Common myeloid progenitor, CD34-positive (primary cell): ENCODE measurements around the gene RHOXF2B.
A peak's percentile ranks its signal among the peaks of the same experiment; 100 is the strongest.
"Not testable (repeated sequence)": the region's sequence is repeated elsewhere in the genome, so short reads cannot be mapped to it uniquely, and the experiment has no call there.

ENCODE experiments used
- CTCF ChIA-PET: fragments of 350-600 bp; sonication (Branson Sonifier 250); formaldehyde crosslinking; loops from one replicate; lab custom pipeline; 2021; ENCODE audit warnings: antibody characterized with exemption; lab: Charles Lee
- POLR2A ChIA-PET: fragments of 350-600 bp; sonication (Branson Sonifier 250); formaldehyde crosslinking; loops from one replicate; lab custom pipeline; 2021; ENCODE audit warnings: antibody characterized with exemption; lab: Charles Lee
- DNase-seq, 3 donors: peaks; one replicate each; pipeline versions ENCODE4 v3.0.0 to v3.0.0-alpha.2; 2013
- H3K27ac ChIP-seq, 2 experiments: 1 replicate in 1 of 2; 2 replicates in 1 of 2; pipeline ENCODE4 v1.7.0; 2013; ENCODE audit warnings: inconsistent platforms in 2 of 2, low read length in 2 of 2, mild to moderate bottlenecking in 2 of 2, low read depth in 1 of 2, moderate library complexity in 1 of 2; ENCODE audit not compliant: severe bottlenecking in 2 of 2, insufficient read depth in 1 of 2, poor library complexity in 1 of 2
- H3K27me3 ChIP-seq, 5 experiments: replicated peaks in 2 of 5; 1 replicate in 3 of 5; 2 replicates in 2 of 5; pipeline versions ENCODE4 v1.6.1 to v1.7.0; 2013; ENCODE audit warnings: low read length in 4 of 5, mild to moderate bottlenecking in 2 of 5, moderate library complexity in 2 of 5, inconsistent platforms in 1 of 5; ENCODE audit not compliant: insufficient read depth in 5 of 5, control insufficient read depth in 4 of 5
- H3K36me3 ChIP-seq, 4 experiments: 1 replicate in 2 of 4; 2 replicates in 2 of 4; pipeline versions ENCODE4 v1.6.1 to v1.7.0; 2013; ENCODE audit warnings: low read length in 3 of 4, control low read depth in 1 of 4, mild to moderate bottlenecking in 1 of 4; ENCODE audit not compliant: control insufficient read depth in 4 of 4, insufficient read depth in 4 of 4
- H3K4me1 ChIP-seq, 4 experiments: 1 replicate in 3 of 4; 2 replicates in 1 of 4; pipeline versions ENCODE4 v1.6.1 to v1.7.1; 2013; ENCODE audit warnings: low read length in 3 of 4, mild to moderate bottlenecking in 3 of 4, control low read depth in 1 of 4, inconsistent platforms in 1 of 4, moderate library complexity in 1 of 4; ENCODE audit not compliant: control insufficient read depth in 4 of 4, insufficient read depth in 4 of 4; ENCODE audit errors: control extremely low read depth in 1 of 4
- H3K4me3 ChIP-seq, 7 experiments: 1 replicate in 4 of 7; 2 replicates in 3 of 7; pipeline versions ENCODE4 v1.5.1 to v1.7.0; 2013; ENCODE audit warnings: mild to moderate bottlenecking in 7 of 7, low read length in 6 of 7, moderate library complexity in 6 of 7, inconsistent platforms in 2 of 7, low read depth in 2 of 7, control low read depth in 1 of 7; ENCODE audit not compliant: insufficient read depth in 4 of 7, control insufficient read depth in 1 of 7; ENCODE audit errors: extremely low read depth in 1 of 7
- H3K9me3 ChIP-seq, 5 experiments: 1 replicate in 4 of 5; 2 replicates in 1 of 5; pipeline versions ENCODE4 v1.6.1 to v1.7.1; 2013; ENCODE audit warnings: low read length in 4 of 5, mild to moderate bottlenecking in 2 of 5, inconsistent platforms in 1 of 5, low read depth in 1 of 5, moderate library complexity in 1 of 5; ENCODE audit not compliant: control insufficient read depth in 4 of 5, insufficient read depth in 2 of 5; ENCODE audit errors: control extremely low read depth in 1 of 5
- WGBS: methylation state at CpG from one replicate; pipeline ENCODE4 v1.1.5; 2013; ENCODE audit not compliant: insufficient coverage; 5-methylcytosine and 5-hydroxymethylcytosine counted together

The RHOXF2B gene

GRCh38 chrX:120040176-120040575, 37.3 kb downstream of the RHOXF2B start:
- H3K9me3 ChIP-seq, CTCF ChIA-PET, POLR2A ChIA-PET, H3K27ac ChIP-seq, DNase-seq, H3K27me3 ChIP-seq, H3K4me1 ChIP-seq, H3K36me3 ChIP-seq, H3K4me3 ChIP-seq: not testable (repeated sequence)
- WGBS = no CpG with 5 or more reads among the region's 6 CpGs

DNA sequence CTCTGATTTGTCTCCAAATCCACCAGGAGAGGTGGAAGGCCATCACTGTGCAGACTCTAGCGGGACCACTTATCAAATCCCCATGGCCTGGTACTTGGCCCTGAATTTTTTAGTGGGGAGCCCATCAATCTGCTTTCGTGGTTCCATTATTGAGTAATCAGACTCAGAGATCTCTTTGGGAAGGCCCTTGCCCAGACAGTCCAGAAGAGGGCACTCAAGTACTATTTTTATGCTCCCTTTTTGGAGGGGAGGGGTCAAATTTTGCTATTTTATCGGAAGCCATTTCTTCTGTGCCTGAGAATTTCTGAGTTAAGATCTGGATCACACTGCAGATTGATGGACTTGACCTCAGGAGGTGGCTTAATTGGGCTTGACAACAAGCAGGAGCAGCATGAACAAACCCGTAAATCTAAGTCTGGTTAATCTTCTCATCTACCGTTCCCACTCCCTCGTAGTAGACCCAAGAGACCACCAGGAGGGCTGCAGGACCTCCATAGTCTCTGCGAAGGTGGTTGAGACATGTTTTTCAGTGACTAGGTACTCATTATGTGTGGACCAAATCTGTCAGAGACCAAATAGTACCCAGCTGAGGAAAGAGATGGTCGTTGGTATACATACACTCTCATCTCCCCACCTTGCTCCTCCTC, 38.3 kb downstream of the RHOXF2B start:
- H3K27me3 ChIP-seq, H3K4me3 ChIP-seq, CTCF ChIA-PET, POLR2A ChIA-PET, H3K36me3 ChIP-seq, H3K4me1 ChIP-seq, H3K27ac ChIP-seq, H3K9me3 ChIP-seq, DNase-seq: not testable (repeated sequence)
- WGBS = no CpG with 5 or more reads among the region's 8 CpGs

GRCh38 chrX:120036704-120037103, 40.8 kb downstream of the RHOXF2B start:
- WGBS = no CpG with 5 or more reads among the region's 1 CpG

GRCh38 chrX:120035522-120036309, 41.8 kb downstream of the RHOXF2B start:
- H3K4me3 ChIP-seq, H3K4me1 ChIP-seq, H3K27me3 ChIP-seq, H3K36me3 ChIP-seq, POLR2A ChIA-PET, H3K27ac ChIP-seq, H3K9me3 ChIP-seq: not testable (repeated sequence)
- WGBS = 85% methylated on average over 4 of the region's 9 CpGs
- CTCF ChIA-PET = interaction anchor here (1.0 kb wide), 1 partner anchor 103 kb away, joined by 3 read pairs; no protein-coding TSS in a partner anchor
- DNase-seq = peak in 2 of 3 donors; percentile 31 to 44

More at GRCh38 chrX:120036704-120037103, 40.8 kb downstream of the RHOXF2B start:
- Histone ChIP-seq H3K9me3 (no peaks in the 10 kb centered on the region), H3K4me3 (no peak overlapping the region), H3K36me3 (no peaks in the 10 kb centered on the region), H3K27ac (no peak overlapping the region), H3K4me1 (no peaks in the 10 kb centered on the region), H3K27me3 (no peaks in the 10 kb centered on the region)
- CTCF ChIA-PET = no interaction called here
- DNase-seq = no peak
- POLR2A ChIA-PET = no interaction called here

DNA sequence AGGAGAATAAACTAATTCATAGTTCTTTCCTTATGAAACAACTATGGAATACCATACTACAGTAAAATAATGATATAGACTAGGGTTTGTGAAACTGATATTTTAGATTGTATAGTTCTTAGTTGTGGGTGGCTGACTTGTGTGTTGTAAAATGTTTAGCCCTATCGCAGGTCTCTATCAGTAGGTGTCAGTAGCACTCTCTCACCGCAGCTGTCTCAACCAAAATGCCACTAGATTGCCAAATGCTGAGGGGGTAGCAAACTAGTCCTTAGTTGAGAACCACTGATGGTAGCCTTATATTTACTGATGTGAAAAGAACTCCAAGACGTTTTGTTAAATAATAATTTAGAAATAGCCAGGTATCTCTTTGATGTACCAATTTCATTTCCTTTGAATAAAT, 48.1 kb downstream of the RHOXF2B start:
- CTCF ChIA-PET = no interaction called here
- WGBS = 40% methylated on average over 1 of the region's 3 CpGs
- DNase-seq = peak in 2 of 3 donors; percentile 10 to 18
- H3K27ac ChIP-seq = no peak overlapping the region
- H3K4me1 ChIP-seq = no peaks in the 10 kb centered on the region
- H3K27me3 ChIP-seq = peaks cover 0 to 4% (median 0%) of the 10 kb centered on the region in 5 experiments
- H3K4me3 ChIP-seq = no peak overlapping the region
- peaks cover 0 to 5% (median 0%) of the 10 kb centered on the region in 5 experiments for H3K9me3 ChIP-seq
- no peaks in the 10 kb centered on the region for H3K36me3 ChIP-seq
- POLR2A ChIA-PET = no interaction called here

- ChIA-PET CTCF (no interaction called here), POLR2A (no interaction called here)
- H3K36me3 ChIP-seq = no peaks in the 10 kb centered on the region
- WGBS = 81% methylated on average over 4 of the region's 5 CpGs
- H3K4me1 ChIP-seq = no peaks in the 10 kb centered on the region
- no peak overlapping the region for H3K27ac ChIP-seq
- DNase-seq = no peak
- H3K4me3 ChIP-seq = no peak overlapping the region
- peaks cover 0 to 5% (median 0%) of the 10 kb centered on the region in 5 experiments for H3K9me3 ChIP-seq
- H3K27me3 ChIP-seq = peaks cover 0 to 24% (median 8%) of the 10 kb centered on the region in 5 experiments
These were observed 54.2 kb downstream of the RHOXF2B start for GRCh38 chrX:120023259-120023658.

DNA sequence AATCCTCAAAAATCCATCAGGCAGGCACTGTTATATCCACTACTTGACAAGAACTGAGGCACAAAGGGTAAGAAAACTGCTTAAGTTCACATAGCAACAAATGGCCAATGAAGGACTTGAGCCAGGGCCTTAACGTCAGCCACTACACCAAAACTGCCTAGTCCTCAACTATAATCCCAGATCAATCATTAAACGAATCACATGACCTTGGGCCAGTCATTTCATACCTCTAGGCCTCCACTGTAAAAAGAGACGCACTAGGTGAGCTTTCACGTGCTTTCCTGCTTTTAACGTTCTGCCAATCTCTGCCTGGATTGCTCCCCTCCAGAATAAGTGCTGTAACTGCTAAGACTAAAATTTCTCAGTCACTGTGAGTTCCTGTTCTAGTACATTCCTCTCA, 54.7 kb downstream of the RHOXF2B start:
- no peaks in the 10 kb centered on the region for H3K36me3 ChIP-seq
- H3K27ac ChIP-seq = no peak overlapping the region
- no peak for DNase-seq
- ChIA-PET POLR2A (no interaction called here), CTCF (no interaction called here)
- no peak overlapping the region for H3K4me3 ChIP-seq
- peaks cover 0 to 28% (median 12%) of the 10 kb centered on the region in 5 experiments for H3K27me3 ChIP-seq
- WGBS = 81% methylated on average over 4 of the region's 5 CpGs
- no peaks in the 10 kb centered on the region for H3K4me1 ChIP-seq
- H3K9me3 ChIP-seq = peaks cover 0 to 5% (median 0%) of the 10 kb centered on the region in 5 experiments
